Stimulated activated CD4-positive, alpha-beta T cell treated with anti-CD3 and anti-CD28 coated beads, Interleukin-12 subunit alpha, Interleukin-12 subunit beta, amount 100 ng/mL, for 4 hours (primary cell): ENCODE data around the gene ATXN1L.
A peak's percentile ranks its signal among the peaks of the same experiment; 100 is the strongest.
"Not testable (repeated sequence)": the region's sequence is repeated elsewhere in the genome, so short reads cannot be mapped to it uniquely, and the experiment has no call there.

Experiments
- DNase-seq: peaks from one replicate; pipeline ENCODE4 v3.0.0-alpha.2; 2020

The ATXN1L gene

GRCh38 chr16:71852561-71852960 is 6.8 kb downstream of the ATXN1L start:
- DNase-seq, result no peak

GRCh38 chr16:71853413-71853812 is 7.6 kb downstream of the ATXN1L start:
- no peak for DNase-seq

DNA sequence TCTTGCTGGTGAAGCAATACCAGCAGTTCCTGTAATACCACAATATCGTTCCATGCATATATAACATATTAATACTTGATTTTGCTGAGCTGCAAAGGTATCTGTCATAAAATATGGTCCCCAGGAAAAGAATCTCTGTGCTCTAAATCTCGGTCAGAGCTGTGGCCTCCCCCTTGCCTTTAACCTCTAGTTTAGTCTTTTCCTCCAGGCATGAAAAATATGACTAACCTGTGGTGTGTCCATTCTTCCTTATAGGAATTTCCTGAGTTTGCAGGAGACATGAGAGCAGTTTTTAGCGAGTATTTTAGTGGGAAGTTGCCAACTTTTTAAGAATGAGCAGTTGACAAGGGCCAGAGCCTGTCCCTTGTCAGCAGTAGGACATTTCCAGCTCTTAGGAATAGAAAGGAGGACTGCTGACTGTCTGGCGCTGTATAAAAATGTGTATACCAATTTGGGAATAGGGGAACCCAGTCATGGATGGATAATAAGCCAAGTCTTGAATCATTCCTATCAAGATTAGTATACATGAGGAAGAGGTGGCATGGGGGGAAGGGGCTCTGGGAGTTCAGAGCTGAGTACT is 8.7 kb downstream of the ATXN1L start:
- DNase-seq, result no peak

DNA sequence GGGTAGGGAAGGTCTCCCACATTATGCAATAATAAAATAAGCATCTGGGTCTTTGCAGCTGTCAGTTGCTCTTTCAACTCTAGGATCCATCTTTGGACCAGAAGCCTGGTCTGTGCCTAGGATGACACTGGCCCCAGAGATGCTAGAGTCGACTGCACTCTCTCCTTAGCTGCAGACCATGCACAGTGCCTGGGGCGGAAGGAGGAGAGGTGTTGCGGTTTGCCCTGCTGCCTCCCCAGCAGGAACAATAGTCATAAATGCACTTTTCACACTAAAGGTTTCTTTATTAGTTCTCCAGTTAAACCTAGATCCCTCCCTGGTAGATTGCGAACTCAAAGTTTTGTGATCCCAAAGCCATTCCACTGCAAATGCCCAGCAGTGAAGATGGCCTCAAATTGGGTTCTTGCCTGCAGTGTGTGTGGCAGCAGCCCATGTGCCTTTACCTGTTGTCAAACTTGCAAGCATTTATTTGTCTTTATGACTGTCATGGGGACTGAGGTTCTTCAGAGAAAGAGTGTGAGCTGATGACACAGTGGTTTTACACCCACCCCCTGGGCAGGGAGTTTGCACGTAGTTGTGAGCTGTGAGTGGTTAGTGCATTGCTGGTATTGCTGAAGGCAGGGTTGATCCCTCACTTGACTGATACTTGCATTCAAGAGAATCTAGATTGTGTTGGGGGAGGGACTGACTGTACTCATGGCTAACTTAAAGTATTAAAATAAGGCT is 10.3 kb downstream of the ATXN1L start:
- no peak for DNase-seq

- no peak for DNase-seq
Measured at GRCh38 chr16:71859762-71860521, 14.2 kb downstream of the ATXN1L start.

- DNase-seq, result no peak
Measured at GRCh38 chr16:71863995-71864394, 18.2 kb downstream of the ATXN1L start.

DNA sequence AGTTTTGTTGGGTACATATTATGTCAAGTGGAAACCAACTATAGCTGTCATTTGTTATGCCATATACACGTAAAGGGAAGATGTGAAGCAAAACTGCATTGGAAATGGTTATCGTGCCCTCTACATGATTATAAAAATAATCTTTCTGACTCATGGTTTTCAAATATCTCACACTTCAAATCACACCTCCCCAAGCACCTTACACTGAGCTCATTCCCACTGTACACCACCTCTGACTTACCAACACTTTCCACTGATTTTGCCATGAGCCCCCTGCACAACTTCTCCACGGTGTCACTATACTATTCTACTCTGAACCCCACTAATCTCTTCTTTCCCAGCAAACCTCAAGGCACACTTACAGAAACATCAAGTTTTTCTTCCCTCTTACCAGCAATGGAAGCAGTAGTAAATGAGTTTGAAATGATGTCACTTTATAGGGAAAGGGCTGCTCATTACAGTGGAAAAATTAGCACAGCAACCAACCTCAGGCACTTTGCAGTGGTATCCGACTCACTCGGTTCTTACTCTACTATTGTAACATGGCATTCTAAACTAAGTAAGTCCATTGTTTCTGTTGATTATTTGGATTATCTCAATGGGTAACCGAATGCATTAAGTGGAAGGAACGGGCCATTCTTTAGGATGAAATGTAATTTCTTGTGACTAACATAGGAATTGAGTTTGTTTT is 19.5 kb downstream of the ATXN1L start:
- DNase-seq, result no peak

GRCh38 chr16:71867175-71867574 is 21.4 kb downstream of the ATXN1L start:
- DNase-seq, result not testable (repeated sequence)

- DNase-seq, result no peak
Measured at GRCh38 chr16:71867939-71868338, 22.2 kb downstream of the ATXN1L start.

- no peak for DNase-seq
Measured at GRCh38 chr16:71869089-71869488, 23.3 kb downstream of the ATXN1L start.

GRCh38 chr16:71870818-71871217 is 25.0 kb downstream of the ATXN1L start:
- no peak for DNase-seq

- no peak for DNase-seq
Measured at GRCh38 chr16:71873199-71873598, 27.4 kb downstream of the ATXN1L start.

DNA sequence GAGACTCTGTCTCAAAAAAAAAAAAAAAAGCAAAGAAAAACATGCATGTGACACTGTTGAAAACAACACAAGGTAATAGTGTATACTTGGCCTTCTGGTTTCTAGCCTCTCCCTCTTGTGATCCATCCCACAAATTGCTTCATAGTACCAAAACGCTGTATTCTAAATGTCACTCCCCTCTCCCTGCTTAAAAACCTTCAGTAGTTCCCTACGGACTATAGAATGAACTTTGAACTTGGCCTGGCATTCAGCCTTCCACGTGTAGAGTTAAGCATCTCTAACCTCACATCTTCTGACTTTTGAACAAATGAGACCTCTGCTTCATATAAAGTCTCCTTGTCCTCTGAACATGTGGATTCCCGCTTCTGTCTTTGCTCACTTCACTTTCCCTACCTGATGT is 33.1 kb downstream of the ATXN1L start:
- no peak for DNase-seq

- no peak for DNase-seq
Measured at GRCh38 chr16:71880176-71880575, 34.4 kb downstream of the ATXN1L start.

- peak; percentile 52 for DNase-seq
Measured at GRCh38 chr16:71882505-71883167, 36.9 kb downstream of the ATXN1L start.

GRCh38 chr16:71883168-71883848 is 37.5 kb downstream of the ATXN1L start:
- DNase-seq, result peak; percentile 62

- DNase-seq, result peak; percentile 70
Measured at GRCh38 chr16:71883849-71884638, 38.3 kb downstream of the ATXN1L start, which contains the start of gene ZNF821. Gene ZNF821 (minus strand): TSS chr16:71884182. CDS start chr16:71879946, 4,236 bp downstream.

- no peak for DNase-seq
Measured at GRCh38 chr16:71885261-71885650, 39.5 kb downstream of the ATXN1L start.

DNA sequence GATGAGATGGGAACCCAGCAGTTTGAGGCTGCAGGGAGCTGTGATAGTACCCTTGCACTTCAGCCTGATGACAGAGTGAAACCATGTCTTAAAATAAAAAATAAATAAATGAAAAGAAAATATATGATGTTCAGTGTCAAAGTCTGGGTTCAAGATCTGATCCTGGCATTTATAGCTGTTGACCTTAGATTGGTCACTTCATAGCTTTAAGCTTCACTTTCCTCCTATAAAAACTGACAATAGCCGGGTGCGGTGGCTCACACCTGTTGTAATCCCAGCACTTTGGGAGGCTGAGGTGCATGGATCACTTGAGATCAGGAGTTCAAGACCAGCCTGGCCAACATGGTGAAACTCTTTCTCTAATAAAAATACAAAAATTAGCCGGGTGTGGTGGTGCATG is 43.4 kb downstream of the ATXN1L start:
- no peak for DNase-seq

- DNase-seq, result no peak
Measured at GRCh38 chr16:71893888-71894228, 48.1 kb downstream of the ATXN1L start.

DNA sequence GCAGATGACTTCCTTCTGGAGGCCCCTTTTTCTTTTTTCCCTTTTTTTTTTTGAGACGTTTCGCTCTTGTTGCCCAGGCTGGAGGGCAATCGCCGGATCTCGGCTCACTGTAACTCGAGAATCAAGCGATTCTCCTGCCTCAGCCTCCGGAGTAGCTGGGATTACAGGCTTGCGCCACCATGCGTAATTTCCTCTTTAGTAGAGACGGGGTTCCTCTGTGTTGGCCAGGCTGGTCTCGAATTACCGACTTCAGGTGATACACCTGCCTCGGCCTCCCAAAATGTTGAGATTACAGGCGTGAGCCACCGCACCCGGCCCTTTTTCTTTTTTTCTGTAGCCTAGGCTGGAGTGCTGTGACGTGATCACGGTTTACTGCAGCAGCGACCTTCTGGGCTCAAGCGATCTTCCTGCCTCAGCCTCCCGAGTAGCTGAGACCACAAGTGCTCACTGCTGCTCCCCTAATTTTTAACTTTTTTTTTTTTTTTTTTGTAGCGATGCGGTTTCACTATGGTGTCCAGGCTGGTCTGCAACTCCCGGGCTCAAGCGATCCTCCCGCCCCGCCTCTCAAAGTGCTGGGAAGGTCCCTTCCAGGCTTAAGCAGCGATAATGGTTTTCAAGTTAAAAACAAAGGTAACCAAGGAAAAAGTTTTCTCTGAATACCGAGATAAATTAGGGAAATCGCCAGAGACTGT is 48.6 kb downstream of the ATXN1L start:
- no peak for DNase-seq
